ENCODE data around the gene THBS1. TPM values are rescaled to one million over a fixed set of nuclear protein-coding genes. Genes with fewer than 3 reads are reported as not detected.

The THBS1 gene
- total RNA-seq, 1 donor from 2014 or later, result 377 TPM

- DNase-seq (no peak), ATAC-seq (no peak)
- H3K4me1 ChIP-seq, result no peaks in the 10 kb centered on the region
- no peak overlapping the region for H3K27ac ChIP-seq
- intact Hi-C loops (cut with DNase I), result no loop called here
- H3K36me3 ChIP-seq, result peaks cover 77% of the 10 kb centered on the region
- no peaks in the 10 kb centered on the region for H3K9me3 ChIP-seq
- no peak overlapping the region for H3K4me3 ChIP-seq
- H3K27me3 ChIP-seq, result no peaks in the 10 kb centered on the region
- no peak for TF ChIP-seq CTCF (IDR thresholded peaks at IDR 0.05)
These were observed 13.0 kb downstream of the THBS1 start for GRCh38 chr15:39593656-39594445.

- no peak for TF ChIP-seq CTCF (IDR thresholded peaks at IDR 0.05)
- no peak for DNase-seq
- Histone ChIP-seq H3K36me3 (peaks cover 69% of the 10 kb centered on the region), H3K4me1 (no peaks in the 10 kb centered on the region), H3K27me3 (no peaks in the 10 kb centered on the region), H3K27ac (no peak overlapping the region), H3K9me3 (no peaks in the 10 kb centered on the region), H3K4me3 (no peak overlapping the region)
- no peak for ATAC-seq
- intact Hi-C loops (cut with DNase I), result no loop called here
These were observed 13.8 kb downstream of the THBS1 start for GRCh38 chr15:39594446-39595337.

- Histone ChIP-seq H3K27me3 (no peaks in the 10 kb centered on the region), H3K4me3 (no peak overlapping the region), H3K36me3 (peaks cover 60% of the 10 kb centered on the region), H3K4me1 (no peaks in the 10 kb centered on the region), H3K27ac (no peak overlapping the region), H3K9me3 (no peaks in the 10 kb centered on the region)
- no peak for ATAC-seq
- DNase-seq, result no peak
- intact Hi-C loops (cut with DNase I), result no loop called here
- no peak for TF ChIP-seq CTCF (IDR thresholded peaks at IDR 0.05)
These were observed 14.7 kb downstream of the THBS1 start for GRCh38 chr15:39595338-39596221.

- no peak for ATAC-seq
- H3K9me3 ChIP-seq, result no peaks in the 10 kb centered on the region
- TF ChIP-seq CTCF (IDR thresholded peaks at IDR 0.05), result no peak
- no peak overlapping the region for H3K27ac ChIP-seq
- no peaks in the 10 kb centered on the region for H3K4me1 ChIP-seq
- intact Hi-C loops (cut with DNase I), result no loop called here
- H3K4me3 ChIP-seq, result no peak overlapping the region
- peaks cover 51% of the 10 kb centered on the region for H3K36me3 ChIP-seq
- DNase-seq, result no peak
- H3K27me3 ChIP-seq, result no peaks in the 10 kb centered on the region
These were observed 15.6 kb downstream of the THBS1 start for GRCh38 chr15:39596358-39597051.

GRCh38 chr15:39597336-39597735 lies 16.5 kb downstream of the THBS1 start:
- Histone ChIP-seq H3K4me3 (no peak overlapping the region), H3K36me3 (peaks cover 43% of the 10 kb centered on the region), H3K9me3 (no peaks in the 10 kb centered on the region), H3K27ac (no peak overlapping the region), H3K4me1 (no peaks in the 10 kb centered on the region), H3K27me3 (no peaks in the 10 kb centered on the region)
- TF ChIP-seq CTCF (IDR thresholded peaks at IDR 0.05), result no peak
- intact Hi-C loops (cut with DNase I), result no loop called here
- no peak for ATAC-seq
- no peak for DNase-seq
